ENCODE data around the gene MARCHF5.

GRCh38 chr10:92385831-92386230 is 94.9 kb downstream of the MARCHF5 start:
- TF ChIP-seq POLR2AphosphoS5 (IDR thresholded peaks at IDR 0.05) (no peak), EP300 (IDR thresholded peaks at IDR 0.05) (no peak)
